Mesenchymal stem cell (in vitro differentiated cells and primary cell): Measurements from ENCODE around the gene ROPN1L.

Source experiments
- DNase-seq: peaks from one replicate; pipeline ENCODE4 v3.0.0-alpha.2; 2013
- H2AFZ ChIP-seq: one replicate; pipeline ENCODE4 v1.6.1; 2013; ENCODE audit warnings: low read depth, mild to moderate bottlenecking, control low read depth, inconsistent platforms, low read length, moderate library complexity
- H2AK5ac ChIP-seq: 2 replicates; pipeline ENCODE4 v1.6.1; 2013; ENCODE audit warnings: low read length, moderate library complexity, mild to moderate bottlenecking, inconsistent platforms; ENCODE audit not compliant: severe bottlenecking
- H2BK120ac ChIP-seq: one replicate; pipeline ENCODE4 v1.6.1; 2013; ENCODE audit warnings: low read depth, mild to moderate bottlenecking, inconsistent platforms, low read length, moderate library complexity
- H2BK12ac ChIP-seq, 2 experiments: one replicate each; pipeline ENCODE4 v1.6.1; 2013; ENCODE audit warnings: inconsistent platforms in 2 of 2, low read length in 2 of 2, mild to moderate bottlenecking in 2 of 2, moderate library complexity in 2 of 2, control low read depth in 1 of 2
- H2BK15ac ChIP-seq: one replicate; pipeline ENCODE4 v1.6.1; 2013; ENCODE audit warnings: mild to moderate bottlenecking, low read depth, inconsistent platforms; ENCODE audit not compliant: poor library complexity, severe bottlenecking
- H2BK5ac ChIP-seq: 2 replicates; pipeline ENCODE4 v1.6.1; 2013; ENCODE audit warnings: low read depth, mild to moderate bottlenecking, low read length, control low read depth, inconsistent platforms; ENCODE audit not compliant: poor library complexity, severe bottlenecking
- H3K14ac ChIP-seq, 2 experiments: one replicate each; pipeline ENCODE4 v1.6.1; 2013; ENCODE audit warnings: inconsistent platforms in 2 of 2, low read length in 2 of 2, control low read depth in 1 of 2, mild to moderate bottlenecking in 1 of 2, moderate library complexity in 1 of 2
- H3K18ac ChIP-seq, 2 experiments: one replicate each; pipeline ENCODE4 v1.6.1; 2013; ENCODE audit warnings: inconsistent platforms in 2 of 2, low read length in 2 of 2, control low read depth in 1 of 2, low read depth in 1 of 2, mild to moderate bottlenecking in 1 of 2
- H3K23ac ChIP-seq, 2 experiments: one replicate each; pipeline ENCODE4 v1.6.1; 2013; ENCODE audit warnings: inconsistent platforms in 2 of 2, low read length in 2 of 2, mild to moderate bottlenecking in 2 of 2, moderate library complexity in 2 of 2, control low read depth in 1 of 2
- H3K27ac ChIP-seq: 2 replicates; pipeline ENCODE4 v1.5.1; 2013; ENCODE audit warnings: mild to moderate bottlenecking, moderate library complexity, low read length, control low read depth, inconsistent platforms; ENCODE audit not compliant: poor library complexity, severe bottlenecking
- H3K27me3 ChIP-seq, 2 experiments: 2 replicates each; pipeline versions ENCODE4 v1.6.1 to v1.7.0; 2013; ENCODE audit warnings: low read length in 2 of 2, mild to moderate bottlenecking in 2 of 2, moderate library complexity in 2 of 2, control low read depth in 1 of 2, inconsistent platforms in 1 of 2; ENCODE audit not compliant: control insufficient read depth in 1 of 2, insufficient read depth in 1 of 2
- H3K36me3 ChIP-seq, 2 experiments: 2 replicates each; pipeline versions ENCODE4 v1.6.1 to v1.7.0; 2013; ENCODE audit warnings: low read length in 2 of 2, control low read depth in 1 of 2, inconsistent platforms in 1 of 2, low read depth in 1 of 2, mild to moderate bottlenecking in 1 of 2; ENCODE audit not compliant: insufficient read depth in 2 of 2, control insufficient read depth in 1 of 2
- H3K4ac ChIP-seq, 2 experiments: one replicate each; pipeline ENCODE4 v1.6.1; 2013; ENCODE audit warnings: inconsistent platforms in 2 of 2, low read length in 2 of 2, mild to moderate bottlenecking in 2 of 2, moderate library complexity in 2 of 2, control low read depth in 1 of 2, low read depth in 1 of 2
- H3K4me1 ChIP-seq: 2 replicates; pipeline ENCODE4 v1.6.1; 2013; ENCODE audit warnings: low read depth, low read length, control low read depth; ENCODE audit not compliant: control insufficient read depth, insufficient read depth
- H3K4me2 ChIP-seq: 2 replicates; pipeline ENCODE4 v1.6.1; 2013; ENCODE audit warnings: low read length, mild to moderate bottlenecking, inconsistent platforms; ENCODE audit not compliant: poor library complexity, severe bottlenecking
- H3K4me3 ChIP-seq, 2 experiments: 2 replicates each; pipeline versions ENCODE4 v1.5.1 to v1.7.0; 2013; ENCODE audit warnings: low read length in 2 of 2, mild to moderate bottlenecking in 2 of 2, control low read depth in 1 of 2, low read depth in 1 of 2; ENCODE audit not compliant: insufficient read depth in 1 of 2
- H3K79me1 ChIP-seq: replicated peaks from 2 replicates; pipeline ENCODE4 v1.6.1; 2013; ENCODE audit warnings: mild to moderate bottlenecking, control low read depth, low read length, inconsistent platforms; ENCODE audit not compliant: poor library complexity, severe bottlenecking
- H3K9ac ChIP-seq: 2 replicates; pipeline ENCODE4 v1.7.0; 2013; ENCODE audit warnings: mild to moderate bottlenecking, low read length, moderate library complexity
- H3K9me3 ChIP-seq: 2 replicates; pipeline ENCODE4 v1.7.0; 2013; ENCODE audit warnings: mild to moderate bottlenecking, low read length; ENCODE audit not compliant: control insufficient read depth
- H4K8ac ChIP-seq: one replicate; pipeline ENCODE4 v1.6.1; 2013; ENCODE audit warnings: inconsistent platforms, mild to moderate bottlenecking, low read length, moderate library complexity
- H4K91ac ChIP-seq: one replicate; pipeline ENCODE4 v1.6.1; 2013; ENCODE audit warnings: mild to moderate bottlenecking, low read length, inconsistent platforms
- WGBS: methylation state at CpG from one replicate; pipeline ENCODE4 v1.1.7; 2013; ENCODE audit warnings: mixed read lengths; 5-methylcytosine and 5-hydroxymethylcytosine counted together

Gene ROPN1L

DNA sequence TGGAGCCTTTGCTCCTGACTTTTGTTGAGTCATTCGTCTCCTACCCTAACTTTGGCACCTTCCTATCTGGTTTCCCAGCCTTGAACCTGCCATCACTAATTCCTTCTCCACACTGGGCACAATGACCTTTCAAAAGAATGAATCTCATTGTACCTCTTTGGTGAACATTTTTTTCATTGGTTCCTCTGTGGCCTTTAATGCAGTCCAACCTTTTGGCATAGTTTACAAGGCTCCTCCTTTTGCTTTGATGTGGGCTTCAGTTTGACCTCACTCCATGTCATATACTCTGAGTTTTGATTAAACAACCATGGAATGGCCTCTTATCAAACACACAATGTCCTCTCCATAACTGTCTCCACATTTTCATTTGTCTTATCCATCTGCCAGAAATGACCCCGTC is 14.5 kb upstream of the ROPN1L start:
- no peak for DNase-seq
- Histone ChIP-seq H2BK15ac (no peak overlapping the region), H3K27ac (no peak overlapping the region), H3K4me3 (no peak overlapping the region), H3K79me1 (peaks cover 18% of the 10 kb centered on the region), H3K18ac (no peak overlapping the region), H3K9ac (no peak overlapping the region), H3K4me1 (no peaks in the 10 kb centered on the region), H3K36me3 (peaks cover 18 to 89% of the 10 kb centered on the region in 2 experiments), H4K8ac (no peak overlapping the region), H2BK5ac (no peak overlapping the region), H3K14ac (no peak overlapping the region), H3K4me2 (no peak overlapping the region), H2BK12ac (no peak overlapping the region), H2BK120ac (no peak overlapping the region), H4K91ac (no peak overlapping the region), H3K4ac (no peak overlapping the region), H3K9me3 (no peaks in the 10 kb centered on the region), H2AK5ac (no peak overlapping the region), H3K27me3 (no peaks in the 10 kb centered on the region), H2AFZ (no peak overlapping the region), H3K23ac (no peak overlapping the region)
- WGBS = 98% methylated on average over 2 of the region's 2 CpGs

DNA sequence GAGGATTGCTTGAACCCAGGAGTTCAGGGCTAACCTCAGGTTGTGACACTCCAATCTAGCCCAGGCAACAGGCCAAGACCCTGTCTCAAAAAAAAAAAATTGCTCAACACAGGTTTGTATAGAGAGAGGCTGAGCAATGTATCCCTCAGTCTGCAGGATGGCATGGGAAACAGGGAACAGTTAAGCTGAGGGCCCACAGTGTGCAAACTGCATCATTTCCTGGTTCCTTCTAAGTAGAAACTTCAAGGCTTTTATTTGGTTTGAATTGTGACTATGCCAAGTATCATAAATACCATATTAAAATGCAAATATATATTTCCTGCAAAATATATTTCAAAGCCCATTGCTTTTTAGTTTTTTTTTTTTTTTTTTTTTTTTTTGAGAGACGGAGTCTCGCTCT is 13.7 kb upstream of the ROPN1L start:
- H3K9me3 ChIP-seq = no peaks in the 10 kb centered on the region
- no peaks in the 10 kb centered on the region for H3K27me3 ChIP-seq
- H3K4me2 ChIP-seq = no peak overlapping the region
- no peak overlapping the region for H3K27ac ChIP-seq
- no peak overlapping the region for H2BK120ac ChIP-seq
- H2BK12ac ChIP-seq = no peak overlapping the region
- peaks cover 20% of the 10 kb centered on the region for H3K79me1 ChIP-seq
- H2BK5ac ChIP-seq = no peak overlapping the region
- no peak overlapping the region for H4K91ac ChIP-seq
- no peak overlapping the region for H3K23ac ChIP-seq
- no peak overlapping the region for H3K18ac ChIP-seq
- no peak overlapping the region for H2AFZ ChIP-seq
- no peak overlapping the region for H3K4ac ChIP-seq
- no peak for DNase-seq
- no peak overlapping the region for H3K14ac ChIP-seq
- H4K8ac ChIP-seq = no peak overlapping the region
- H2AK5ac ChIP-seq = no peak overlapping the region
- peaks cover 24 to 90% of the 10 kb centered on the region in 2 experiments for H3K36me3 ChIP-seq
- no peak overlapping the region for H2BK15ac ChIP-seq
- 94% methylated on average over 2 of the region's 2 CpGs for WGBS
- H3K4me1 ChIP-seq = peaks cover 2% of the 10 kb centered on the region
- no peak overlapping the region for H3K9ac ChIP-seq
- no peak overlapping the region for H3K4me3 ChIP-seq

GRCh38 chr5:10431415-10431814 is 10.3 kb upstream of the ROPN1L start:
- H3K79me1 ChIP-seq = peaks cover 17% of the 10 kb centered on the region
- H2BK15ac ChIP-seq = no peak overlapping the region
- no peak overlapping the region for H3K14ac ChIP-seq
- H3K18ac ChIP-seq = no peak overlapping the region
- H3K9ac ChIP-seq = no peak overlapping the region
- H4K91ac ChIP-seq = no peak overlapping the region
- no peak overlapping the region for H2BK120ac ChIP-seq
- DNase-seq = no peak
- no peak overlapping the region for H2AK5ac ChIP-seq
- H3K36me3 ChIP-seq = peaks cover 38 to 87% of the 10 kb centered on the region in 2 experiments
- 100% methylated on average over 1 of the region's 1 CpG for WGBS
- no peak overlapping the region for H3K4me2 ChIP-seq
- no peaks in the 10 kb centered on the region for H3K9me3 ChIP-seq
- H2AFZ ChIP-seq = no peak overlapping the region
- no peak overlapping the region for H3K27ac ChIP-seq
- peaks cover 2% of the 10 kb centered on the region for H3K4me1 ChIP-seq
- H3K27me3 ChIP-seq = no peaks in the 10 kb centered on the region
- no peak overlapping the region for H2BK12ac ChIP-seq
- no peak overlapping the region for H3K23ac ChIP-seq
- H3K4ac ChIP-seq = no peak overlapping the region
- H4K8ac ChIP-seq = no peak overlapping the region
- no peak overlapping the region for H3K4me3 ChIP-seq
- H2BK5ac ChIP-seq = no peak overlapping the region

DNA sequence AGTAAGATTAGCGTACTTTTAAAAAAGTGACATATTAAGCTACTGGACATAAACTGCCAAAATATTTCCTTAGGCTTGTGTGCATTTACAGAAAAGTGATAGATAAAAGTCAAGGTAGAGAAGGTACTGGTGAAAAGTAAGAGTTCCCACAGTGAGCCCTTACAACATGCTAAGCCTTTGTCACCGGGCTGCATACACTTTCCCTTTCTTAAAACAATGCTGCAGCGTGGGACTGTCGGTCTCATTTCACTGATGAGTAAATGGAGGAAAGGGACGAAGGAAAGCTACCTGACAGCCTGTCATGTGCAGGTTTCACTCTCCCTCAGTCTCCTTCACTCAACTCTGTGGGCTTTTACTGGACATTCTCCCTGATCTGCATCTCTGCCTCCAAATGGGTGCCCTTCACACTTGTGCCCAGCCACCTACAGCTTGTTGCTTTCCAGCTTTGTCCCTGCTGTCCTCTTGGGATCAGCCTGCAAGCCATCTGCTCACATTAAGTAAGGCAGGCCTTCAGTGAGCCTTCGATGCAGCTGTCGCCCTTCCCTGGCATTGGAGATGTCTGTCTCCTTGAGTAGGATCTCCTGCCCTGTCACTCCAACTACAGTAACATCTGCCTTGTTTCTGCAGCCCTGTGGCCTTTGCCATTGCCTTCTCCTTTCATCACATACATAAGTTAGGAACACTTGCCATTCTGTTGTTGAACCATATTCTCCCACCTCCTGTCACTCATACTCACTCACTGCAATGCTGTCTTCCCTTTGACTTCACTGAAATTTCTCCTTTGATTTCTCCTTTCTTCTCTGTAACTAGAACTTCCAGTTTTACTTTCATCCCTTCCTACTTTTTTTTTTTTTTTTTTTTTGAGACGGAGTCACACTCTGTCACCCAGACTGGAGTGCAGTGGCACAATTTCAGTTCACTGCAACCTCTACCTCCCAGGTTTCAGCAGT is 9.3 kb upstream of the ROPN1L start:
- no peak overlapping the region for H2BK5ac ChIP-seq
- H3K14ac ChIP-seq = no peak overlapping the region
- H3K27me3 ChIP-seq = no peaks in the 10 kb centered on the region
- DNase-seq = no peak
- H2BK120ac ChIP-seq = no peak overlapping the region
- no peaks in the 10 kb centered on the region for H3K9me3 ChIP-seq
- H3K4me1 ChIP-seq = peaks cover 2% of the 10 kb centered on the region
- H3K27ac ChIP-seq = no peak overlapping the region
- H3K23ac ChIP-seq = no peak overlapping the region
- 87% methylated on average over 6 of the region's 8 CpGs for WGBS
- no peak overlapping the region for H2AK5ac ChIP-seq
- H2BK12ac ChIP-seq = no peak overlapping the region
- H4K91ac ChIP-seq = no peak overlapping the region
- no peak overlapping the region for H4K8ac ChIP-seq
- H2BK15ac ChIP-seq = no peak overlapping the region
- H3K9ac ChIP-seq = no peak overlapping the region
- H3K36me3 ChIP-seq = peaks cover 34 to 86% of the 10 kb centered on the region in 2 experiments
- no peak overlapping the region for H2AFZ ChIP-seq
- no peak overlapping the region for H3K4me3 ChIP-seq
- H3K4me2 ChIP-seq = no peak overlapping the region
- peaks cover 15% of the 10 kb centered on the region for H3K79me1 ChIP-seq
- no peak overlapping the region for H3K4ac ChIP-seq
- no peak overlapping the region for H3K18ac ChIP-seq
